DND-41 (cell line): Measurements from ENCODE around the gene ZNF112.

Source experiments
- ATAC-seq: fragments of 200-7000 bp; cut with Tn5 transposase; 3 replicates; pipeline ENCODE4 v1.9.1; 2021; ENCODE audit warnings: low read depth; ENCODE audit not compliant: insufficient read depth
- DNase-seq: peaks from one replicate; pipeline ENCODE4 v3.0.0-alpha.2; 2020
- H2AFZ ChIP-seq: 2 replicates; pipeline ENCODE4 v1.6.0; 2012; ENCODE audit warnings: low read depth, low read length
- H3K27ac ChIP-seq: 2 replicates; pipeline ENCODE4 v1.5.1; 2012; ENCODE audit warnings: low read length, inconsistent platforms
- H3K27me3 ChIP-seq: fragments of 200-600 bp; sonication (generic); 2 replicates; pipeline ENCODE4 v1.6.0; 2012; ENCODE audit warnings: low read length, mild to moderate bottlenecking, inconsistent platforms; ENCODE audit not compliant: insufficient read depth, poor library complexity
- H3K36me3 ChIP-seq: 2 replicates; pipeline ENCODE4 v1.5.1; 2012; ENCODE audit warnings: low read length, inconsistent platforms; ENCODE audit not compliant: insufficient read depth
- H3K4me1 ChIP-seq: 2 replicates; pipeline ENCODE4 v1.5.1; 2012; ENCODE audit warnings: mild to moderate bottlenecking, low read length; ENCODE audit not compliant: insufficient read depth
- H3K4me2 ChIP-seq: 2 replicates; pipeline ENCODE4 v1.6.0; 2012; ENCODE audit warnings: mild to moderate bottlenecking, moderate library complexity, low read length, inconsistent platforms; ENCODE audit not compliant: insufficient read depth
- H3K4me3 ChIP-seq, 2 experiments: fragments of 200-600 bp in 1 of 2; shearing (Covaris generic) in 1 of 2; 2 replicates each; pipeline ENCODE4 v1.5.1; 2012 to 2016; ENCODE audit warnings: inconsistent platforms in 2 of 2, low read length in 2 of 2, mild to moderate bottlenecking in 2 of 2, low read depth in 1 of 2, moderate library complexity in 1 of 2
- H3K79me2 ChIP-seq: 2 replicates; pipeline ENCODE4 v1.6.0; 2012; ENCODE audit warnings: low read length, inconsistent platforms; ENCODE audit not compliant: insufficient read depth
- H3K9ac ChIP-seq: 2 replicates; pipeline ENCODE4 v1.6.0; 2012; ENCODE audit warnings: low read depth, mild to moderate bottlenecking, inconsistent platforms, low read length, moderate library complexity
- H3K9me3 ChIP-seq: 2 replicates; pipeline ENCODE4 v1.5.1; 2012; ENCODE audit warnings: low read length, moderate library complexity, mild to moderate bottlenecking, inconsistent platforms; ENCODE audit not compliant: insufficient read depth, severe bottlenecking
- H4K20me1 ChIP-seq: 2 replicates; pipeline ENCODE4 v1.6.0; 2012; ENCODE audit warnings: low read length; ENCODE audit not compliant: insufficient read depth
- CTCF ChIP-seq: IDR thresholded peaks from 2 replicates; pipeline ENCODE4 v1.5.1; 2012; ENCODE audit warnings: borderline replicate concordance, low read length, moderate library complexity, mild to moderate bottlenecking; ENCODE audit not compliant: poor library complexity, severe bottlenecking; ENCODE audit errors: extremely low read depth
- EZH2 ChIP-seq: IDR thresholded peaks from 3 replicates; pipeline ENCODE4 v1.6.1; 2012; ENCODE audit warnings: borderline replicate concordance, low read depth, mild to moderate bottlenecking, moderate library complexity, low read length, inconsistent platforms; ENCODE audit not compliant: severe bottlenecking

Gene ZNF112

DNA sequence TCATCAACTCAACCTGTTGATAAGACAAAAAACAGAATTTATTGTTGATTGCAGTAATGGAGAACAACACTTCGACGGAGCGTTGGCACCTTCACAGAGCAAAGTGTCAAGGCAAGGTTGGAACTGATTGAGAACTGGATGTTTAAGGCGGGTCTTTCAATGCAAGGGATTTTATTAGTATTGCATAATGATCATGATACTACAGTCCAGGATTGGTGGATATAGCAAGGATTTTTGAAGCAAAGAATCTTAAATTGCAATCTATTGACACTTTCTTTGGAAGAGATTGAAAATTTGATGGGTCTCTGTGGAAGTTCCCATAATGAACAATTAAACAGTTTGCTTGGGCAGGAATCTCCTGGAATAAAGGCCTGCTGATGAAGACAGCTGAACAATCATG lies 51.0 kb downstream of the ZNF112 start:
- peaks cover 12% of the 10 kb centered on the region for H3K9me3 ChIP-seq

GRCh38 chr19:44304659-44305193 lies 51.8 kb downstream of the ZNF112 start, which contains the start of gene ZNF235:
ZNF235 (minus strand) TSS chr19:44305025; CDS start chr19:44303404, 1,621 bp downstream.
- DNase-seq (peak; percentile 88), ATAC-seq (peak; percentile 99)
- Histone ChIP-seq H3K9me3 (peaks cover 12% of the 10 kb centered on the region), H3K27ac (peak within 1 kb of the TSS; percentile 72), H4K20me1 (no peaks in the 10 kb centered on the region), H3K9ac (peak within 1 kb of the TSS; percentile 63), H3K27me3 (no peaks in the 10 kb centered on the region), H2AFZ (peak within 1 kb of the TSS; percentile 89), H3K4me3 (peak within 1 kb of the TSS; percentile 43 to 78), H3K4me2 (peak within 1 kb of the TSS; percentile 79), H3K36me3 (peaks cover 26% of the 10 kb centered on the region), H3K4me1 (peaks cover 18% of the 10 kb centered on the region), H3K79me2 (peaks cover 14% of the 10 kb centered on the region)
- TF ChIP-seq CTCF (no peak), EZH2 (no peak)

More for the DNA sequence above, 51.0 kb downstream of the ZNF112 start:
- Histone ChIP-seq H3K27ac (no peak overlapping the region), H4K20me1 (no peaks in the 10 kb centered on the region), H3K27me3 (no peaks in the 10 kb centered on the region), H2AFZ (peak overlapping the region; percentile 89), H3K36me3 (peaks cover 18% of the 10 kb centered on the region; the same call in 1 of the 2 replicates), H3K4me3 (peak overlapping the region in 1 of 2 experiments; percentile 78; a peak in 2 of 4 replicates), H3K4me1 (peaks cover 18% of the 10 kb centered on the region), H3K9ac (no peak overlapping the region), H3K79me2 (peaks cover 14% of the 10 kb centered on the region), H3K4me2 (peak overlapping the region; percentile 79)
- no peak for DNase-seq
- no peak for TF ChIP-seq CTCF
- TF ChIP-seq EZH2 = no peak
- no peak for ATAC-seq

DNA sequence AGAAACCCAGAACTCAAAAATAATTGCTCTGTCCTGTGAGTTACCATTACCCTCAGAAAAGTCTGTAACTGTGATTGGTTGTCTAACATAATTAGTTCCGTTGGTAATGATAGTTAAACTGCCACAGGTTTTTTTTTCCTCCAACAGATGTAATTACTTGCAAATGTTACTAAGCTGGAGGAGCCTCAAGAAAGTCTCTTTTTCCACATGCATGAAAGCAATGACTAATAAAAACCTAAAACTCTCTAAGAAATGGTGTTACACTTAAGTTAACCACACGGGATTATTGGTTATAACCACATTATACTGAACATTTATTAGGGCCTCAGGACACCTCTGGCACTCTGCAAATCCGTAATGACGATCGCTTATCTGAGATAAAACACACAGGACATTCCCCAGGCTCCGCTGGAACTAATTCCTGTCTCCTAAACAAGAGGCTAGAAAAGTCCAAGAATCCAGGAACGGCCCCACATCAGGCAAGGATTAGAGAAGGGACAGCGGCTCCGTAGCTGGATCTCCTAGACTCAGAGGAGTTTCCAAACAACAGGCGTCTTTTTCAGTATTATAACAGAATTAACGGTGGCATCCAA lies 52.4 kb downstream of the ZNF112 start:
- H3K27ac ChIP-seq = peak overlapping the region; percentile 72
- peak overlapping the region; percentile 89 for H2AFZ ChIP-seq
- ATAC-seq (no peak), DNase-seq (no peak)
- H3K4me1 ChIP-seq = peaks cover 18% of the 10 kb centered on the region
- H3K36me3 ChIP-seq = peaks cover 32% of the 10 kb centered on the region
- TF ChIP-seq EZH2 (no peak), CTCF (no peak)
- H4K20me1 ChIP-seq = no peaks in the 10 kb centered on the region
- H3K4me3 ChIP-seq = peak overlapping the region; percentile 43 to 78; a peak in 3 of 4 replicates
- peak overlapping the region; percentile 63 for H3K9ac ChIP-seq
- peaks cover 14% of the 10 kb centered on the region for H3K79me2 ChIP-seq
- H3K9me3 ChIP-seq = peaks cover 12% of the 10 kb centered on the region
- H3K27me3 ChIP-seq = no peaks in the 10 kb centered on the region
- peak overlapping the region; percentile 79 for H3K4me2 ChIP-seq
